GM12872 (cell line): Measurements from ENCODE around the gene PSPH.
A peak's percentile ranks its signal among the peaks of the same experiment; 100 is the strongest.

Experiments used
- CTCF ChIP-seq: IDR thresholded peaks from 3 replicates; pipeline ENCODE4 v1.5.1; 2011; ENCODE audit warnings: low read depth, mild to moderate bottlenecking, low read length, moderate library complexity; ENCODE audit not compliant: insufficient read depth

PSPH gene

GRCh38 chr7:55966851-55967250, 84.4 kb downstream of the PSPH start:
- TF ChIP-seq CTCF: no peak

GRCh38 chr7:55965805-55966421, 85.3 kb downstream of the PSPH start:
- TF ChIP-seq CTCF: no peak

- no peak for TF ChIP-seq CTCF
Measured at GRCh38 chr7:55965100-55965470, 86.2 kb downstream of the PSPH start.

GRCh38 chr7:55964261-55965099, 86.8 kb downstream of the PSPH start, which contains the start of gene NIPSNAP2:
TSS of gene NIPSNAP2 (plus strand) at chr7:55964585. CDS start at chr7:55964610, 25 bp downstream.
- TF ChIP-seq CTCF: peak; percentile 54; the same call in 1 of the 3 replicates

- TF ChIP-seq CTCF: no peak
Measured at GRCh38 chr7:55963584-55964168, 87.6 kb downstream of the PSPH start.

GRCh38 chr7:55962014-55962413, 89.2 kb downstream of the PSPH start:
- TF ChIP-seq CTCF: no peak
